ELF-1 (cell line): ENCODE results near the gene CEP57L1.
"Not testable (repeated sequence)": the region's sequence is repeated elsewhere in the genome, so short reads cannot be mapped to it uniquely, and the experiment has no call there.

Source experiments
- DNase-seq: peaks from one replicate; pipeline ENCODE4 v3.0.0-alpha.2; 2016; ENCODE audit warnings: low read depth, low spot score

CEP57L1 gene

DNA sequence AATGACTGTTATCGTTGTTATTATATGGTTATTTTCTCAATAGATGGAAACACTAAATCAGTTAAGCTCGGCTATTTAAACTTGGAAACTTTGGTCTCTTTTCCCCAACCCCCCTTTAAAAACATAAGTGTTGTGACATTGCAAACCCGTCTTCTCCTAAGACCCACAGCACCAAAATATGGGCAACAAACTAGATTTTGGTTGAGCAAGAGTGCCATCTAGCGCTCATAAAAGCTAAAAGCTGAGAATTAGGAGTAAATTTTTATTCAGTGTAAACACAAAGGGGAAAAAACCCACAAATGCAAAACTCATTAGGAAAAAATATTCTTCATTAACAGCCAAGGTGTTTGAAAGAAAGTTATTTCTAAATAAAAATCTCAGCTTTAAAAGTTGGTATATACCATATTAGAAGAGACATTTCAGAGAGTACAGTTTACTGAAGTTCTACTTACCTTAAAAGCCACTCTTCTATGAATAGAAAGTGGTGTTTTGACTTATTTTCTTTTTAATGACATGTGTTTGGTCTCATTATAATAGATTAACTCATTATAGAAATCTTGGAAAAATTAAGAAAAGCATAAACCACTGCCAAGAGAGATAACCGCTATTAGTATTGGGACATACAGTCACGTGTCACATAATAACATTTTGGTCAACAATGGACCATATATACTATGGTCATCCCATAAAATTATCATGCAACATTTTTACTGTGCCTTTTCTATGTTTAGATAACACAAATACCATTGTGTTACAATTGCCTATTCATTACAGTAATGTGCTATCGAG lies 21.8 kb upstream of the CEP57L1 start:
- DNase-seq: peak; percentile 56

DNA sequence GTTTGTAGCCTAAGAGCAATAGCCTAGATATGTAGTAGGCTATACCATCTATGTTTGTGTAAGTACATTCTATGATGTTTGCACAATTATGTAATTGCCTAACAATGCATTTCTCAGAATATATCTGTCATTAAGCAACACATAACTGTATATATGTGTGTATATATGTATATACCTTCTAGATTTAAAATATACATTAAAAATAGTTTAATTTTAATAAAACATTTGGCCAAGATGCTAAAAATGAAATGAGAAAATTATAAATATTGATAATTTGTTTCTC lies 21.2 kb upstream of the CEP57L1 start:
- no peak for DNase-seq

DNA sequence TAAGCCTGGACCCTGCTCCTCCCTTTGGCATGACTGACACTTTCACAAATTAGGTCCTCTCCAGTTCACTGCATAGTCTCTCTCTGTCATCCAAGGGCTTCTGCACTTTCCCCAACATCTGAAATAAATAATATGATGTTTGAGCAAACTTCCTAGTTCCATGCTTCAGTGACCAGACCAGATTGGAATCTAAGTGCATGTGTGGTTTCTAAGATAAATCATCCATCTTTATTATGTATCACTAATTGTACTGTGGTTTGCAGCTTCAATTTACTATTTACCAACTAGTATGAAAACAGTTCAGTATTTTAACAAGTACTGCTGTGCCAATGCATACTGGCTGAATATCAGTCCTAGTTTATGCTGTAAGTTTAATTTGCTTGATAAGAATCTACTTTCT lies 19.4 kb upstream of the CEP57L1 start:
- DNase-seq: no peak

DNA sequence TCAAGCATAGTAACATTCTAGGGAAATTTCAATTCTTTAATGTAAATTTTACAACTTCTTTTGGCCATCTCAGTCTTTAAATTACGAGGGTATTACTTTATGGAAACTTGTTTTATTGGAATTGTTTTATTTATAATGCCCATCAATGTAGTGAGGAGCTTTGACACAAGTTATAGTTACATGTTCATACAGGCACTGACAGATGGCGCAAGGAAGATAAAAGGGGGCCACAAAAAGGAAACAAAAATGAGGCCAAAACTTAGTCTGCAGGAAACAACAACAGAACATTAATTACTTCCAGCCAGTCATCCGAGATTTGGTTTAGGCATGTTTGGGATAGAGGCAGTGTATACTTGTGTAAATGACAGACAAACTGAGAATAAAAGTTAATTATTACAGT lies 18.9 kb upstream of the CEP57L1 start:
- DNase-seq: no peak

DNA sequence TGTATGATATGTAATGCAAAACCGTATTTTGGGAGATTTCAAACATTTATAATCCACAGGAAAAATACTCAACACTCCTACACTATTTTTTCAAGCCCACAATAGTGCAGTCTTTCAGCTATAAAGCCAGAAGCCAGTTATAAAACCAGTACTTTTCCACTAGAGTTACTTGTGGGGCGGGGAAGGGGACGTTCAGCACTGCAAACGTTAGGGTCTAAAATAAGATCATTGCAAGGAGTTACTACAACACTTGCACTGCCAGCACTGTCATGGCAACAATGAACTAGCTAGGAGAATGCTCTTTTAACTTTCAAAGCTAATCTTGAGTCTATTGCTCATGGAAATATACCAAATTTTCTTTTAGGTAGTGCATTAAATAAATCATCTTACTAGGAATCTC lies 15.3 kb upstream of the CEP57L1 start:
- no peak for DNase-seq

DNA sequence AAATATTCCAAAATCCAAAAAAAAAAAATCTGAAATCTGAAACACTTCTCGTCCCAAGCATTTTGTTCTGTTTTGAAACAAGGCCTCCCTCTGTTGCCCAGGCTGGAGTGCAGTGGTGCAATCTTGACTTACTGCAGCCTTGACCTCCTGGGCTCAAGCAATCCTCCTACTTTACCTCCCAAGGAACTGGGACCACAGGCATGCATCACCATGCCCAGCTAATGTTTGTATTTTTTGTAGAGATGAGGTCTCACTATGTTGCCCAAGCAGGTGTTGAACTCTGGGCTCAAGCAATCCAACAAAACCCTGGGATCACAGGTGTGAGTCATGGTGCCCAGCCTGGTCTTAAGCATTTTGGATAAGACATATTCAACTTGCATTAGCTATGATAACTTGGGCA lies 14.3 kb upstream of the CEP57L1 start:
- DNase-seq: no peak

DNA sequence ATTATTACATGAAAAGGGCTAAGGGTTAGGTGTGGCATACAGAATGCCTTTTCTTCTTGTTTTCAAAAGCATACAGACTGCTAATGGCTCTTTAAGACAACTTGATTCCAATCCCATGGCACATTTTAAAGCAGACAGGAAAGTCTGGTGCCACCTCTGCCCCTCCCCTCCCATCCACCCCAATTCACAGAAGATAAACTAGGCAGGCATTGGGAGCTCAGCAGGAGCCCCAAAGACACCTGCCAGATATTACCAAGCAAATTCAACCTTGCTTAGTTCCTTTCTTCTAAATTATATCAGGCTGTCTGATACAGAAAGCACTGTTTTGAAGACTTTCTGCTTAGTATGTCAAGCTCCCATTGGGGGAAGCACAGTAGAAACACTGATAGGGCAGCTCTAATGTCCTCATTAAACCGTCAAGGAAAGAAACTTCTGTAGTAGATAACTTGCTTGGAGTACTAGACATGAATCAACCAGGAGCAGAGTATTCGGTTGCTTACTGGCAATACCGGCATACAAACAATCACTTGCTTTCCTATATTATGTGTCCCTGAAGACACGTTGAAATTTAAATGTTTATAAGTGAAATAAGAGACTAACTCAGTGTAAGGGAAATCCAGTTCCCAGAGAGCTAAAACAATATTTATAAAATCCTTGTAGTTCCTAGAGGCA lies 13.7 kb upstream of the CEP57L1 start:
- DNase-seq: no peak

DNA sequence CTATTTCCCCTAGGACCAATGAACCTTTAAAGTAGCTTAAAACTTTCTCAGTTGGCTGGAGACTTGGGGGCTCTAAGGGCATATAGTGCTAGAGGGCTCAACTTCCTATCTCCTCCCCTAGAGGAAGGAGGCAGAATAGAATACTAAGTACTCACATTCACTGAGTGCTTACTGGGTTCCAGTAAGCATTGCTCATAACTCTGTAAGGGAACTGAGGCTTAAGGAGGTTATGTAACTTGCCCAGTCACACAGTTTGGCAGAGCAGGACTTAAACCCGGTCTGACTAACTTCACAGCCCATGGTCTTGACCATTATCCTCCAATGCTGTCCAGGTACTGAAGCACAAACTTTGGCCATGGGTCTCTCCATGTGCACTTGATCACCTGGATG lies 13.1 kb upstream of the CEP57L1 start:
- DNase-seq: no peak

DNA sequence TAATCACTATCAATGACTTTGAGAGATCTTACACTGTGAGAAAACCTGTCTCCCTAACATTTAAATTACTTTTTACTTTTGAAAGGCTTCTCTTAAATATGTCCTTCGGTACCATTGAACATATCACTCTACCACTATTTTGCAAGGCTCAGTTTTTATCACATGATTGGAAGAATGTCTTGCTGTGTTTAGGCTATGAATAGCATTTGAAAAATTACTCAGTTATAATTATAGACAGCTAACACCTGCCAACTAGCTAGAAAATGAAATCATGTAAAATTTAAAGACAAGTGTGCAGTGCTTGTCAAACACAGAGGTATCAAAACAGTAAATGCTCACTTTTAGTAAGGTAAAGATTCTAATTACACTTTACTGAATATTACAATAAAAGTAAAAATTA lies 11.7 kb upstream of the CEP57L1 start:
- no peak for DNase-seq

DNA sequence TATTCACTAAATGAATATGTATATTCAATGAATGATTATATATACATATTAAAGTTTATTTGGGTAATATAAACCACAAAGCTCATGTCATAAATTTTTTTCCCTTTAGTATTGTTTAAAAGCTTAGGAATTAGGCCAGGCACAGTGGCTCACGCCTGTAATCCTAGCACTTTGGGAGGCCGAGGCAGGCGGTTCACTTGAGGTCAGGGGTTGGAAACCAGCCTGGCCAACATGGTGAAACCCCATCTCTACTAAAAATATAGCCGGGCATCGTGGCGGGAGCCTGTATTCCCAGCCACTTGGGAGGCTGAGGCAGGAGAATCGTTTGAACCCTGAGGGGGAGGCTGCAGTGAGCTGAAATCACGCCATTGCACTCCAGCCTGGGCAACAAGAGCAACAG lies 11.2 kb upstream of the CEP57L1 start:
- DNase-seq: not testable (repeated sequence)

DNA sequence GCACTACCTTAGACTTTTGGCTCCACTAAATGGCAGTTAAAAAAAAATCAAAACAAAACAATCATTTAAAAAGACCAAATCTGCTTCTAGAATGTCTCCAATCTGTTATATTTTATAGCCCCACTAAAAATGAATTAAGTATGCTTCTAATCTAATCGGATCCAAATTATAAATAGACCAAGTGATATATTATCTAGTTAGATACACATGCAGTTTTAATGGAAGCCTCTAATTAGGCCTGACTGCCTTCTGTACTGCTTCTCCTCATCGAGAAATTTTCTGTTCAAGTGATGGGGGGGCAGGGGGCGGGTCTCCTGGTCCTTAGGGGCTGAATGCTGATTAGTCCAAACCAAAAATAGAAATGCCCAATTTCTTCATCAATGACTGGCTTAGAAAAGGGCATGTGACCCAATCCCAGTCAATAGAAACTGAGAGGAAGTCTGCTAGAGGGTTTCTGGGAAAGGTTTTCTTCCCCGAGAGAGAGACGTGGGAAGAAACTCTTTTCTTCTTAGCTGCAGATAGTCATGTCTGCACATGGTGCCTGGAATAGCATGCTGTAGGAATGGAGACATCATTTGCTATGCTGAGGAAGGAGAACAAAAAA lies 7.5 kb upstream of the CEP57L1 start:
- DNase-seq: no peak

DNA sequence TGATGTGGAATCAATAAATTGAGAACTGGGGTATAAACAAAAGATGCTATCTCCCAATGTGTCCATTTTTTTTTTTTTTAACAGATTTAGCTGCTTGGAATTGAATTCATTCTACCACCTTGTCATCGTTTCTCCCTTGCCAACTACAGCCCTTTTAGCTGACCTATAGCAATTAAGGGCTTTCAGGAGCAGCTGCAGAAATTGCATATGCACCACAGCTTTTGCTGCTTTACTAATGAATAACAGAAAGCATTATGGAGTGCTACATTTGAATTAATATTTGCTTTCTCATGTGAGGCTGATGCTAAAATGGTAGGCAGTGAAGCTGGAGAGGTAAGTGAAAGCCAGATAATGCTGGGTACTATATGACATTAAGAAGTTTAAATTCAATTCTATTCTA lies 6.3 kb upstream of the CEP57L1 start:
- no peak for DNase-seq

DNA sequence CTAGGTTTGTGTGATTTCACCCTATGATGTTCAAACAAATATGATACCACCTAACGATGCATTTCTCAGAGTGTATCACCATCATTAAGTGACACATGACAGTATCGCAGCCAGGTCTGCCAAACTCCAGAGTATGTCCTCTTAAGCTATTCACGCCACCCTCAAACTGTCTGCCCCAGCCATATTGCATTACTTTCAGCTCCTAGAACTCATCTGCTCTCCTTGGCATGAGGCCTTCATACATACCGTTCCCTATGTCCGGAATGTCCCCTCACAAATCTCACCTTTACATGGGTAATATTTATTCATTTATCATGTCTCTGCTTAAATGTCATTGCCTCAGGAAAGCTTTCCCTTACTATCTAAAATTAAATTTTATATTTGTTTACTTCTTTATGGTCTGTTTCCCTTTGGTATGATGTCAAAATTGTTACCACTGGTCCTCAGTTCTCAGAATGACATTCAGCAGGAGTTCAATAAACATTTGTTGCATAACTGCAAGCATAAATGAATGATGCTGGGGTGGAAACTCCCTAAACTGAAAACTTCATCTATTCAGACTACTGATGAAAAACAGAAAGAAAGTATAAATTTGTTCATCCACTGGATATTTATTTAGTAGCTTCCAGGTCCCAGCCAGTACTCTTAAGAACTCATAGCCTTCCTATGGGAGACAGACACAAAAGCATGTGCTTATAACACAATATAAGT lies 3.8 kb upstream of the CEP57L1 start:
- DNase-seq: no peak

DNA sequence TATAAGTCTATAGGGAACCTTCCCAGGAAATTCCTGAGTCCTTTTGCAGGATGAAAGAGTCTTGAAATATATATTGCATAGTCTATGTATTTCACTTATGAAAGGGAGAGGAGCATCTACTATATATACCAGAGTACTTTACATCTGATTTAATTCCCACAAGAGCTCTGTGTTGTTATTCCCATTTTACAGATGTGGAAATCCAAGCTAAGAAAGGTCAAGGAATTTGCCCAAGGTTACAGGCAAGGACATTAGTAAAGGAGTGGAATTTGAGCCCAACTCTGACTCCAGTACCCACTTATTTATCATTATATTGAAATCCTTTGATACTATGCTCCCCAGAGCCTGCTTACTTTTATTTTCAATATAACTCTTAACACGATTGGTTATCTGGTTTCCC lies 3.2 kb upstream of the CEP57L1 start:
- no peak for DNase-seq

DNA sequence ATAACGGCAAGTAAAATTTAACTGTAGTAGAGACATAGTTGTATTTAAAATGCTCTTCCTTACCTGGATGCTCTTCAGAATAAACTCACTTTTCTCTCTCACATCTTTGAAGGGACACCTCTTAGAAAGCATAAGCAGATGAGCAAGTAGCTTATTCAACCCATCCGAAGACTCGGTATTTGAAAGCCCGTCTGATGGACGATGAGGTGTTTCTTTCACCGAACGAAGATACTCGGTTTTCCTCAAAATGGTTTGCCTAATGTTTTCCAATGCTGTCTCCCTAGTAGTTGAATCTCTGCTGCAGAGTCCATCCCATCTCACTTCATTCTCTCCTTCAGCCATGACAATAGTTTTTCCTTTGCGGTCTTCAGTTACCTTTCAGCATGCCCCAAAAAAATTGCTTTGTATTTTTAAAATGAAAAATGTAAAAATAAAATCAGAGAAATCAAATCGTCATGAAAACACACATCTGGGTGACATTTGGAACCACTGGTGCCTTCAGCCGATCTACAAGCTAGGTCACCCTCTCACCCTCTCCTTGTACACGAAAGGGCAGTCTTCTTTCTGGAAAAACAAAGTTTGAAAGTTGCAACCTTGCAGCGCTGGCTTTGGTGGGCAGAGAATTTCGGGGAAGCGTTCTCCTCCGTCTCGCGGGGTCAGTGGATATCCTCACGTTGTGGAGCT lies 1.4 kb upstream of the CEP57L1 start:
- DNase-seq: no peak

DNA sequence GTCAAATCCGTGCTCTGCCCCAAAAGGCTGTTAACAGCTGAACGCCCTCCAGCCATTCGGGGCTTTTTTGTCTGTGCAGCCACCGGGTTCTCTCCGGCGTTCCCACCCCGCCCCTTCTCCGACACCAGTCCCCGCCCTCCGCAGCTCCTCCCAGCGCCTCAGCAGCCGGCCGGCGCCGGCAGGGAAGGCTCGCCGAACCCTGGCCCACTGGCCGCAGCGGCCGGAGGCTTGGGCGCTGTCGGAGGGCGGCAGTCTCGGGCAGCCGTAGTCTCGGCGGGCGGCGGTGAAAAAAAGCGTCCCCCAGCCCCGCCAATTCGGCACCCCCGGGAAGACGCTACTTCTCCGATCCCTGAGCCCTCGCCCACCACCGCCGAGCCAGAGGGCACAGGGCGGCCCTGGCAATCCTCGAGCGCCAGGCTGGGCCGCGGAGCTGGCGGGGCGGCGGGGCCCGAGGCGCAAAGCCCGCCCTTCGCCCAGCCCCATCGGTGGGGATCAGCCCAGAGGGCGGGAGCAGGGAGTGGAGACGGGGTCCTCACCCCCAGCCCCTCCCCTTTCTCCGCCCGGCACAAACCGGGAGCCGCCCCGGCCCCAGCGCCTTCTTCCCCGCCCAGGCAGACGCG lies 781 bp upstream of the CEP57L1 start, which contains the start of gene SESN1:
Gene SESN1 (minus strand): TSS at position 431 of the 620 bp plus-strand sequence. CDS start 773 bp downstream, outside the sequence.
- DNase-seq: peak; percentile 94

DNA sequence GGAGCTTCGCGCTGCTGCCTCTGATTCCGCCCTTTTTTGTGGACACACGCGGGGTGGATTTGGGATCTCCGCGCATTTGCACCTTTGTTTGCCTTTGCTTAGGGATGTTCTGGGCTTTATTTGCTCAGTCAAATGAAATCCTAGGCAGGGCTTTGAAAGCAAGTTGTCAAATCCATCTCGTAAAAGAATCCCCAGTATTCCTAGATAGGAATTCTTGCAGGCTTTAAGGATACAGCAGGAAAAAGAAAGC lies 453 bp downstream of the CEP57L1 start:
- no peak for DNase-seq

DNA sequence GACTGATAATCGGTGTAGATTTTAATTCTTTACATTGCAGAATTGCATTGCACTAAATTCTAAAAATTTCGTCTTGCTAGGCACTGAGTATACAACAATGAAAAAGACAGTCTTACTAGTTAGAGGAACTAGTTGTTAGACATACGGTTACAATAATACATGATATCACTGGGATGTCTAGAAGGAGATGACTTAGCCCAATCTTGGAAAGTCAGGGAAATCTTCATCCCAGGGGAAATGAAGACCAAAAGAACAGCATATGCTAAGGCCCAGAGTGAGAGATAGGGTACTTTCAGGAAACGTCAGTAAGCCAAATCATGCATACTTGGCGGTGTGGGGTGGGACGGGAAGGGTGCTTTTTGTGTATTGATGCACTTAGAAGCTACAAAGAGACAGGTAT lies 901 bp downstream of the CEP57L1 start:
- no peak for DNase-seq

DNA sequence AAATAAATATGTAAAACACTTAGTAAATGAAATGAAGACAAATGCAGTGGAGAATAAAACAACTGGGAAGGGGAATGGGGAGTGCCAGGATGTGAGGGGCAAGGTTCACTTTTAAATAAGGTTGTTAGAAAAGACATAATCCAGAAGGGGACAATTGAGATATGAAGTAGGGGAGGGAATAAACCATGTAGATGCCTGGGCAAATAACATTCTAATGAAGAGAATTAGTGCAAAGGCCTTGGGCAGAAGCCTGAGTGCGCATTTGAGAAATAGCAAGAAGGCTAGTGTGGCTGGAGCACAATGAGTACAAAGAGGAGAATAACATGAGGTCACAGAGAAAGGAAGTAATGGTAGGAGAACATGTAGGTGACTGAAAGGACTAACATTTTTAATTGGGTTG lies 2.4 kb downstream of the CEP57L1 start:
- no peak for DNase-seq

DNA sequence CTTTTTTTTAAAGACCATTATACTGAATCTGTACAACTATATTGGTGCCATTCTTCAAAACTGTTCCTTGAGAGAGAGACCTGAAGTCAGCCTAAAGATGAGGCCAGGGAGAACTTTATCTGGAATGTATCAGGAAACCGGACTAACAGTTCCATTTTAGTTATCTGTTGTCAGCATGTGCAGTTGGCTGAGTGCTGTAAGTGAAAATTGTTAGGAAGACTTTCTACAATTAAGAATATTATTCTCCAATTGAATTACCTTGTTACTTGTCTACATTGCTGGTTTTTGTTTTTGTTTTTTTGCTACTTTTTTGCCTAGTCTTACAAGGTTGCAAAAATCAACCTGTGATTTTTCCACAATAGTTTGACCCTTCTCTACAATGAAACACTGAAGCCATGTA lies 7.5 kb downstream of the CEP57L1 start:
- no peak for DNase-seq

DNA sequence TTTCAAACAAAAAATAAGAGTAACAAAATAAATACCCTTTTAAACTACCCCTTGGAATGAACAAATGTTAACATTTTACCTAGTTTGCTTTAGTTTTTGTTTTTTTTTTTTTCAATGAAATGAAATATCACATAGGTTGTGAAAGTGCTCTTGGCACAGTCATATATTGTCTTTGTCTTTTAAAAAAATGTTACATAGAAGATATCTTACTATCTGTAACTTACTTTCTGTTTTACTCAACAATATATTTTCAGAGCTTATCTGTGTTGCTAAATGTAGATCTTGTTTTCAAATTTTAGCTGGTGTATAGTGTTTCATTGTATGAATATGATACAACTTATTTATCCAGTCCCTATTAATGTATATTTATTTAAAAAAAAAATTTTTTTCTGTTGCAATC lies 8.6 kb downstream of the CEP57L1 start:
- no peak for DNase-seq

DNA sequence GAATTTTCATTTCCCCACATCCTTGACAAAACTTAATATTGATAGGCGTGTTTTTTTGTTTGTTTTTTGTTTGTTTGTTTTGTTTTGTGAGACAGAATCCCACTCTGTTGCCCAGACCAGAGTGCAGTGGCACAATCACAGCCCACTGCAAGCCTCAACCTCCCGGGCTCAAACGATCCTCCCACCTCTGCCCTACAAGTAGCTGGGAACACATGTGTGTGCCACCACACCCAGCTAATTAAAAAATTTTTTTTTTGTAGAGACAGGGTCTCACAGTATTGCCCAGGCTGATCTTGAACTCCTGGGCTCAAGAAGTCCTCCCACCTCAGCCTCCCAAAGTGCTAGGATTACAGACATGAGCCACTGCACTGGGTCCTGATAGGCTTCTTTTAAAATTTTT lies 9.2 kb downstream of the CEP57L1 start:
- no peak for DNase-seq
